Astrocyte of the spinal cord (primary cell): ENCODE measurements around the gene TRNP1.
"Not testable (repeated sequence)": the region's sequence is repeated elsewhere in the genome, so short reads cannot be mapped to it uniquely, and the experiment has no call there.

ENCODE experiments used
- DNase-seq: peaks from one replicate; pipeline ENCODE4 v3.0.0; 2011; ENCODE audit warnings: low read depth, low spot score
- H3K4me3 ChIP-seq: 2 replicates; pipeline ENCODE4 v1.5.1; 2011; ENCODE audit warnings: low read depth, mild to moderate bottlenecking, low read length, moderate library complexity
- in situ Hi-C: cut with HindIII; loops from 2 replicates; pipeline ENCODE4 v1.10.0; 2017; ENCODE audit warnings: low sequenced_read_pairs
- TF ChIP-seq, protein P1 (sequence below): IDR thresholded peaks from 2 replicates; pipeline ENCODE4 v1.5.1; 2012; ENCODE audit warnings: low read depth, mild to moderate bottlenecking, low read length, inconsistent platforms

The TRNP1 gene

DNA sequence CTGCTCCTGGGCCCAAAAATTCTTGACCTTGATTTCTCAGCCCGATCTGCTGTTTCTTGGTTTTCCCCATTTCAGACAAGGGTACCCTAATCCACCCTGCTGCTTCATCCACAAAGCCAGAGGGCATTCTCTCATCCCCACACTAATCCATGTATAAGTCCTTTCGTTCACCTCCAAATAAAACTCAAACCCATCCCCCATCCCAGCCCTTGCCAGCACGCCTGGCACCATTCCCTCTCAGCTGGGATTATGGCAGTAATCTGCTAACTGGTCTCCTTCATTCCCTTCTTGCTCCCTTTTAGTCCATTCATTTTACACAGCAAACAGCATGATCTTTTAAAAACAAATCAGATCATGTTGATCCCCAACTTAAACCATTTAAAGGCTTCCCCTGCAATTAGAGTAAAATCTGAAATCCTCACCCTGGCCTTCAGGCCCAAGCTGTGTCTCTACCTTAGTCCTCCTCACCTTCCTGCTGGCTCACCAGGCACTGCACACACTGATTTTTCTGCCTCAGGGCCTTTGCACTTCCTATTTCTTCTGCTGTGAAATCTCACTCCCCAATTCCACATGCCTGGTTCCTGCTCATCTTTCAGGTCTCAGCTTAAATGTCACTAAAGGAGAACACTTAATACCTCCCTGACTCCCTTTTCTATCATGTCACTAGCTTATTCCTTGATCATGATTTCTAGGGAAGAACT is 12.2 kb upstream of the TRNP1 start:
- DNase-seq, result no peak
- in situ Hi-C loops, result no loop called here
- no peak overlapping the region for H3K4me3 ChIP-seq
- TF ChIP-seq, protein P1, sequence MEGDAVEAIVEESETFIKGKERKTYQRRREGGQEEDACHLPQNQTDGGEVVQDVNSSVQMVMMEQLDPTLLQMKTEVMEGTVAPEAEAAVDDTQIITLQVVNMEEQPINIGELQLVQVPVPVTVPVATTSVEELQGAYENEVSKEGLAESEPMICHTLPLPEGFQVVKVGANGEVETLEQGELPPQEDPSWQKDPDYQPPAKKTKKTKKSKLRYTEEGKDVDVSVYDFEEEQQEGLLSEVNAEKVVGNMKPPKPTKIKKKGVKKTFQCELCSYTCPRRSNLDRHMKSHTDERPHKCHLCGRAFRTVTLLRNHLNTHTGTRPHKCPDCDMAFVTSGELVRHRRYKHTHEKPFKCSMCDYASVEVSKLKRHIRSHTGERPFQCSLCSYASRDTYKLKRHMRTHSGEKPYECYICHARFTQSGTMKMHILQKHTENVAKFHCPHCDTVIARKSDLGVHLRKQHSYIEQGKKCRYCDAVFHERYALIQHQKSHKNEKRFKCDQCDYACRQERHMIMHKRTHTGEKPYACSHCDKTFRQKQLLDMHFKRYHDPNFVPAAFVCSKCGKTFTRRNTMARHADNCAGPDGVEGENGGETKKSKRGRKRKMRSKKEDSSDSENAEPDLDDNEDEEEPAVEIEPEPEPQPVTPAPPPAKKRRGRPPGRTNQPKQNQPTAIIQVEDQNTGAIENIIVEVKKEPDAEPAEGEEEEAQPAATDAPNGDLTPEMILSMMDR, result no peak

DNA sequence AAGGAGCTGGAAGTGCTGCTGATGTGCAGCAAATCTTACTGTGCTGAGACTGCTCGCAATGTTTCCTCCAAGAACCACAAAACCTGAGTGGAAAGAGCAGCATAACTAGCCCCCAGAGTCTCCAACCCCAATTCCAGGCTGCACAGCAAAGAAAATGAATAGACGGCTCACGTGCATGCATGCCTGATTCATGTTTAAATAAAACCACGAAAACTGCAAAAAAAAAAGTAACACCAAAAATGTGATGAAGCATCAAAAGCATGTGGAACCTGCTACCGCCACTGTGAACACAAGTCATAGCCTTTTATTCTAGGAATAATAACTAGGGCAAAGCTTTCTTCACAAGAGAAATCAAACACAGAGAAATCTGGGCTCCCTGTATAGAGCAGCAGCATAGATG is 9.6 kb upstream of the TRNP1 start:
- DNase-seq, result no peak
- in situ Hi-C loops, result no loop called here
- TF ChIP-seq, protein P1, result no peak
- no peak overlapping the region for H3K4me3 ChIP-seq

DNA sequence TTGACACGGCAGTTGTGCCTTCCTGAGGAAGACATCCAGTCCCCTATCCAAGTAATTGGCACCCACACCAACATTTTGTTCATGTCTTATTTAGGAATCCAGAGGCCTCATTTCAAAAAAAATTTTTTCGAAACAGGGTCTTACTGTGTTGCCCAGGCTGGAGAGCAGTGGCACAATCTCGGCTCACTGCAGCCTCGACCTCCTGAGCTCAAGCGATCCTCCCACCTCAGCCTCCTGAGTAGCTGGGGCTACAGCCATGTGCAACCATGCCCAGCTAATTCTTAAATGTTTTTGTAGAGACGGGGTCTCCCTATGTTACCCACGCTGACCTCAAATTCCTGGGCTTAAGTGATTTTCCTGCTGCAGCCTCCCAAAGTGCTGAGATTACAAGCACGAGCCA is 9.2 kb upstream of the TRNP1 start:
- in situ Hi-C loops, result no loop called here
- TF ChIP-seq, protein P1, result no peak
- H3K4me3 ChIP-seq, result no peak overlapping the region
- no peak for DNase-seq

DNA sequence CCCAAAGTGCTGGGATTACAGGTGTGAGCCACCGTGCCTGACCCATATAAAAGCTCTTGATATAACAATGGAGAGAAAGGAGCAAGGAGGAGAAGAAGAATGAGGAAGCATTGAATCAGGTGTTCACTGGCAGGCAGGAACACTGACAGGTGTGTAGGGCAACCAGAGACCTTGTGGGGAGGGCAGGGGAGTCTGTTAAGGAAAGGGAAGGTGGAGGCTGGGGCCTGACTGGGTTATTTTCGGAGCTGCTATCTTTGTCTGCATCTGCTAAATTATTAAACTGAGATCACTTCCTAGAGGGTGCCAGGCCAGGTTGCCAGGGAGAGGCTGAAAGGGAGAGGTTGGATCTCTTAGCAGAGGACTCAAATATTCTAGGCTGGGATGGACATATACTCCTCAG is 6.8 kb upstream of the TRNP1 start:
- in situ Hi-C loops, result no loop called here
- no peak overlapping the region for H3K4me3 ChIP-seq
- TF ChIP-seq, protein P1, result no peak
- no peak for DNase-seq

DNA sequence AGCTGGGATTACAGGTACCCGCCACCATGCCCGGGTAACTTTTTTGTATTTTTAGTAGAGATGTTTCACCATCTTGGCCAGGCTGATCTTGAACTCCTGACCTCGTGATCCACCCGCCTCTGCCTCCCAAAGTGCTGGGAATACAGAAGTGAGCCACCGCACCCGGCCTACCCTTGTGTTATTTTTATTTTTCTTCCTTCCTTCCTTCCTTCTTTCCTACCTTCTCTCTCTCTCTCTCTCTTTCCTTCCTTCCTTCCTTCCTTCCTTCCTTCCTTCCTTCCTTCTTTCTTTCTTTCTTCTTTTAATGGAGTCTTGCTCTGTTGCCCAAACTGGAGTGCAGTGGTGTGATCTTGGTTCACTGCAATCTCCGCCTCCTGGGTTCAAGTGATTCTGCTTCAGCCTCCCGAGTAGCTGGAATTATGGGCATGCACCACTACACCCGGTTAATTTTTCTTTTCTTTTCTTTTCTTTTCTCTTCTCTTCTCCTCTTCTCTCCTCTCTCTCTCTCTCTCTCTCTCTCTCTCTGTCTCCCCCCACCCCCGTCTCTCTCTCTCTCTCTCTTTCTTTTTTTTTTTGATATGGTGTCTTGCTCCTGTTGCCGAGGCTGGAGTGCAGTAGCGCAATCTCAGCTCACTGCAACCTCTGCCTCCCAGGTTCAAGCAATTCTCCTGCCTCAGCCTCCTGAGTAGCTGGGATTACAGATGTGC is 3.9 kb upstream of the TRNP1 start:
- in situ Hi-C loops, DNase-seq, H3K4me3 ChIP-seq: not testable (repeated sequence)

DNA sequence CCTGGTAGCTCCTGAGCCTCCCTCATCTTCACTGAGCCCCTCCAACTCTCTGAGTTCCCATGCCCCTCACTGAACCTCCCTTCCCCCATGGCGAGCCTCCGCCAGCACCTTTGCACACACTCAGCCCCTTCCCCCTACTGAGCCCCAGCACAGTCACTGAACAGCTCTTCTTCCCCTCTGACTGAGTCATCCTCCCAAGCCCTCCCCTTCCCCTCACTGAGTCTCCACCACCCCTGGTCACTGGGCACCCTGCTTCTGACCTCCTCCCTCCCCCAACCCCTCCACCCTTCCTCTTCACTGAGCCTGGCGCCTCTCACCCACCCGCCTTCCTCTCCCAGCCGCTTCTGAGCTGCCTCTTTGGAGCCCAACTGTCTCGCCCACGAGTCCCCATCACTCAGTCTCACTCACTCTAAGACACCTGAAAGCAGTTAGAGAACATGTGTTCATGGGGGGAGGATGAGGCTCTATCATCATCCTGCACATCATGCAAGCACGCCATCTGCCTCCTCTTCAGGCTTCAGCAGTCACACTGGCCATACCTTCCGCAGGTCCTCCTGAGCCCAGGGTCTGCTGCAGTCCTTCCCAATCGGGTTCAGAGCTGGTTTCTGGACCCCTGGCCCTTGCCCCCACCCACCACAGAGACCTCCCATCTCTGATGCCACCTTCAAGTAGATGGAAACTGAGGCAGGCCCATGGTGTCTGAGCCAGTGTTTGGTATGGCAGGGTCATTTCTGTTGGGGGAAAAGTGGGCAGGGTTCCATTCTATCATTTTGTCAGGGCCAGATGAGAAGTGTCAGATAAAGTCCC is 2.0 kb upstream of the TRNP1 start:
- no peak for DNase-seq
- no peak overlapping the region for H3K4me3 ChIP-seq
- TF ChIP-seq, protein P1, result no peak
- in situ Hi-C loops, result no loop called here
